Neural progenitor cell (in vitro differentiated cells): ENCODE measurements around the gene FHDC1. TPM values are rescaled to one million over a fixed set of nuclear protein-coding genes. Genes with fewer than 3 reads are reported as not detected.
A peak's percentile ranks its signal among the peaks of the same experiment; 100 is the strongest.

Experiments used
- DNase-seq: peaks from one replicate; pipeline ENCODE4 v3.0.0-alpha.2; 2016; ENCODE audit warnings: low spot score
- H2AFZ ChIP-seq: fragments of 200-600 bp; sonication (generic); replicated peaks from 2 replicates; pipeline ENCODE4 v1.6.1; 2016; ENCODE audit warnings: antibody characterized with exemption
- H3F3A ChIP-seq: fragments of 200-600 bp; sonication (generic); 2 replicates; pipeline ENCODE4 v1.6.1; 2016; ENCODE audit warnings: antibody characterized with exemption, low read depth
- H3K27ac ChIP-seq: fragments of 200-600 bp; sonication (generic); 2 replicates; pipeline ENCODE4 v1.5.1; 2016; ENCODE audit warnings: mild to moderate bottlenecking
- H3K27me3 ChIP-seq: fragments of 200-600 bp; sonication (generic); 2 replicates; pipeline ENCODE4 v1.6.1; 2016; ENCODE audit warnings: mild to moderate bottlenecking, moderate library complexity
- H3K36me3 ChIP-seq: fragments of 200-600 bp; sonication (generic); 2 replicates; pipeline ENCODE4 v1.5.1; 2016
- H3K4me1 ChIP-seq: fragments of 200-600 bp; sonication (generic); 2 replicates; pipeline ENCODE4 v1.6.1; 2016; ENCODE audit warnings: mixed run types
- H3K4me2 ChIP-seq: fragments of 200-600 bp; sonication (generic); 2 replicates; pipeline ENCODE4 v1.6.1; 2016
- H3K4me3 ChIP-seq: fragments of 200-600 bp; sonication (generic); 2 replicates; pipeline ENCODE4 v1.5.1; 2016
- H3K79me2 ChIP-seq: fragments of 200-600 bp; sonication (generic); 2 replicates; pipeline ENCODE4 v1.6.1; 2016; ENCODE audit warnings: low read depth
- H3K9ac ChIP-seq: fragments of 200-600 bp; sonication (generic); 2 replicates; pipeline ENCODE4 v1.6.1; 2016
- H3K9me3 ChIP-seq: fragments of 200-600 bp; sonication (generic); 2 replicates; pipeline ENCODE4 v1.5.1; 2016; ENCODE audit warnings: low read depth
- H4K20me1 ChIP-seq: fragments of 200-600 bp; sonication (generic); 2 replicates; pipeline ENCODE4 v1.6.1; 2016; ENCODE audit warnings: low read depth
- H3K27ac Mint-ChIP-seq: 3 replicates; pipeline ENCODE4 v1.8.0; 2021; ENCODE audit warnings: mixed read lengths
- H3K27me3 Mint-ChIP-seq: 2 replicates; pipeline ENCODE4 v1.8.0; 2022; ENCODE audit warnings: low read depth, mild to moderate bottlenecking, inconsistent platforms, moderate library complexity, mixed read lengths; ENCODE audit not compliant: insufficient read depth
- H3K36me3 Mint-ChIP-seq: 3 replicates; pipeline ENCODE4 v1.8.0; 2021; ENCODE audit warnings: mixed read lengths
- H3K4me1 Mint-ChIP-seq: 3 replicates; pipeline ENCODE4 v1.8.0; 2021; ENCODE audit warnings: mixed read lengths
- H3K4me3 Mint-ChIP-seq: 3 replicates; pipeline ENCODE4 v1.8.0; 2021; ENCODE audit warnings: mild to moderate bottlenecking, moderate library complexity, mixed read lengths
- H3K9me3 Mint-ChIP-seq: 3 replicates; pipeline ENCODE4 v1.8.0; 2020; ENCODE audit warnings: mixed read lengths
- CTCF ChIP-seq: fragments of 200-600 bp; sonication (generic); IDR thresholded peaks from 2 replicates; pipeline ENCODE4 v1.5.1; 2017; ENCODE audit warnings: antibody characterized with exemption, mild to moderate bottlenecking
- EZH2 ChIP-seq: fragments of 200-600 bp; sonication (generic); IDR thresholded peaks from 2 replicates; pipeline ENCODE4 v1.6.1; 2017; ENCODE audit warnings: antibody characterized with exemption, mild to moderate bottlenecking, moderate library complexity
- EZH2phosphoT487 ChIP-seq: fragments of 200-600 bp; sonication (generic); IDR thresholded peaks from 2 replicates; pipeline ENCODE4 v1.6.1; 2017; ENCODE audit warnings: antibody characterized with exemption
- total RNA-seq: library from RNA; depleted of rRNA; stranded (reverse); fragments of >200 nt; gene quantifications from 2 replicates; pipeline ENCODE4 v1.2.3, GENCODE V29; 2015; ENCODE audit warnings: low replicate concordance

FHDC1 gene
- total RNA-seq, 1 donor from 2014 or later: 3.0 TPM

DNA sequence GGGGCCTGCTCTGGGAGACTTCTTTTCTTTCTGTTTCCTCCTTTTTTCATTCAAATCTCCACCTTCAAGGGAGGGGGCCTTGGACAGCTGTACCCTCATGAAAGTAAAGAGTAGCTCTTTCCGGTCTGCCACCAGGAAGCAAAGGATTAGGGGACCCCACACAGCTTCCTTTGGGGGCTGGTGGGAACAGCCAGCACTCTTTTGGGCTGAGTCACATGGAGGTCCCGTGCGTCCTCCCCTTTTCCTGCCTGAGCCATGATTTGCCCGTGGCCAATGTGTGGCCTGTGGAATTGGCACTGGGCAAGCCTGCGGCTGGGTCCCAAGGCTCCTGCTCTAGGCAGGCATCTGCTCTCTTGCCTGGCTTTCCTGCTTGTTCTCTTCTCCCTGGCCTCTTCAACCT lies 65.5 kb downstream of the FHDC1 start:
- peaks cover 2% of the 10 kb centered on the region for H3K9me3 Mint-ChIP-seq
- no peak for TF ChIP-seq EZH2phosphoT487
- TF ChIP-seq EZH2: no peak
- no peak for TF ChIP-seq CTCF
- Histone ChIP-seq H4K20me1 (no peaks in the 10 kb centered on the region), H3K9me3 (no peaks in the 10 kb centered on the region), H3K4me3 (no peak overlapping the region), H3K27me3 (no peaks in the 10 kb centered on the region), H2AFZ (no peak overlapping the region), H3K79me2 (no peaks in the 10 kb centered on the region), H3K4me1 (peaks cover 50% of the 10 kb centered on the region), H3F3A (peaks cover 20% of the 10 kb centered on the region), H3K27ac (no peak overlapping the region), H3K9ac (no peak overlapping the region), H3K36me3 (no peaks in the 10 kb centered on the region), H3K4me2 (no peak overlapping the region)
- peaks cover 47% of the 10 kb centered on the region for H3K4me1 Mint-ChIP-seq
- peaks cover 15% of the 10 kb centered on the region for H3K27me3 Mint-ChIP-seq
- no peaks in the 10 kb centered on the region for H3K36me3 Mint-ChIP-seq
- H3K4me3 Mint-ChIP-seq: no peak overlapping the region
- peak overlapping the region; percentile 25 for H3K27ac Mint-ChIP-seq
- peak; percentile 24 for DNase-seq

- Histone ChIP-seq H3K9me3 (no peaks in the 10 kb centered on the region), H3K4me2 (no peak overlapping the region), H3K27me3 (no peaks in the 10 kb centered on the region), H2AFZ (no peak overlapping the region), H3K4me3 (no peak overlapping the region), H3K4me1 (peaks cover 49% of the 10 kb centered on the region), H3K27ac (no peak overlapping the region), H3K9ac (no peak overlapping the region), H3K79me2 (no peaks in the 10 kb centered on the region), H3F3A (peaks cover 20% of the 10 kb centered on the region), H4K20me1 (no peaks in the 10 kb centered on the region), H3K36me3 (no peaks in the 10 kb centered on the region)
- Mint-ChIP-seq H3K27me3 (peaks cover 15% of the 10 kb centered on the region), H3K4me1 (peaks cover 42% of the 10 kb centered on the region), H3K36me3 (no peaks in the 10 kb centered on the region), H3K27ac (no peak overlapping the region), H3K4me3 (no peak overlapping the region), H3K9me3 (peaks cover 2% of the 10 kb centered on the region)
- no peak for TF ChIP-seq EZH2
- TF ChIP-seq CTCF: no peak
- TF ChIP-seq EZH2phosphoT487: no peak
- no peak for DNase-seq
These were observed 66.0 kb downstream of the FHDC1 start for GRCh38 chr4:153002110-153002509.

DNA sequence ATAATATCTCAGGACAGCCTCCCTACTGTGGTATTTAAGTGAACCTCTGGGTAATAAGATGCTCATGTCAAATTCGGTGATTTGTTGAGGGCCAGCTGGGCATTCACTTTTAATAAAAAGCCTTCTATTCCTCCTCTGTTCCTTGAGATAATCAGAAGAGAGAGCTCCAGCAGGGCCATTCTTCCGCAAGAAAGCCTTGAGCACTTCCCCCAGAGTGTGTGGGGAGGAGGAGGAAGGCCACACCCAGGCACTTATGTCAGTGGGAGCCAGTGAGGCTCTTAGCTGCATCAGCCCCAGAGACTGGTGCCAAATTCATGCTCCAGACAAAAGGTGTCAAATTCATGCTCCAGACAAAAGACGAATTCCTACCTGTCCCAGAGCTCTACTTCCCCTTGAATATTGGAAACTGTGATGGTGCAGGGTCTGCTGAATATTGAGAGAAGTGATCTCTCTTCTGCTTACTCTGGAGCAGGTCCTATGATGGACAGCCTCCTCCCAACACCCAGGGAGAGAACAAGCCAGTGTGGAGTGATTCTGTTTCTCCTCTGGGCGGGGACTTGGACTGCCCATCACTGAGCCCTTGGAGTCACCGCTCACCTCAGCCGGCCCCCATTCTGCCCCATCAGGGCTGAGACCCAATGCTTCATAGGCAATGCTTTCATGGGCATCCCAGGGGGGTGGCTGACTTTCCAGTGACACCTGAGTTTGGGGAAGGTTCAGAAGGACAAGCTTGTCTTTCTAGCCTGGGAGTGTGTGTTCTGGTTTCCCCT lies 68.1 kb downstream of the FHDC1 start:
- TF ChIP-seq EZH2phosphoT487 (no peak), EZH2 (no peak), CTCF (no peak)
- H3K27ac ChIP-seq: no peak overlapping the region
- H3K4me3 ChIP-seq: no peak overlapping the region
- H3F3A ChIP-seq: peaks cover 20% of the 10 kb centered on the region
- H3K9ac ChIP-seq: no peak overlapping the region
- peaks cover 15% of the 10 kb centered on the region for H3K27me3 Mint-ChIP-seq
- H4K20me1 ChIP-seq: no peaks in the 10 kb centered on the region
- no peaks in the 10 kb centered on the region for H3K36me3 ChIP-seq
- H3K27me3 ChIP-seq: no peaks in the 10 kb centered on the region
- peak overlapping the region; percentile 30 for H3K4me2 ChIP-seq
- H3K4me1 ChIP-seq: peaks cover 49% of the 10 kb centered on the region
- no peaks in the 10 kb centered on the region for H3K79me2 ChIP-seq
- H2AFZ ChIP-seq: no peak overlapping the region
- H3K4me3 Mint-ChIP-seq: no peak overlapping the region
- no peaks in the 10 kb centered on the region for H3K9me3 ChIP-seq
- H3K27ac Mint-ChIP-seq: peak overlapping the region; percentile 69
- H3K4me1 Mint-ChIP-seq: peaks cover 41% of the 10 kb centered on the region
- peak; percentile 63 for DNase-seq
- H3K9me3 Mint-ChIP-seq: peaks cover under 1% of the 10 kb centered on the region
- no peaks in the 10 kb centered on the region for H3K36me3 Mint-ChIP-seq
